KMS-11 (cell line): ENCODE measurements around the gene QDPR.

ENCODE experiments used
- H2AFZ ChIP-seq: fragments of 200-600 bp; sonication (generic); 2 replicates; pipeline ENCODE4 v1.6.1; 2016; ENCODE audit warnings: antibody characterized with exemption, mixed run types, low read depth
- H3K27ac ChIP-seq: fragments of 200-600 bp; sonication (generic); 2 replicates; pipeline ENCODE4 v1.6.1; 2016; ENCODE audit warnings: mild to moderate bottlenecking, mixed run types
- H3K27me3 ChIP-seq: fragments of 200-600 bp; sonication (generic); 2 replicates; pipeline ENCODE4 v1.6.1; 2017; ENCODE audit warnings: mild to moderate bottlenecking, low read depth, mixed run types, moderate library complexity; ENCODE audit not compliant: insufficient read depth
- H3K36me3 ChIP-seq: fragments of 200-600 bp; sonication (generic); 2 replicates; pipeline ENCODE4 v1.6.1; 2017; ENCODE audit warnings: mild to moderate bottlenecking, mixed run types; ENCODE audit not compliant: insufficient read depth
- H3K4me1 ChIP-seq: fragments of 200-600 bp; sonication (generic); 2 replicates; pipeline ENCODE4 v1.6.1; 2016; ENCODE audit warnings: mild to moderate bottlenecking, low read depth, mixed run types; ENCODE audit not compliant: poor library complexity, severe bottlenecking
- H3K4me2 ChIP-seq: fragments of 200-600 bp; sonication (generic); 2 replicates; pipeline ENCODE4 v1.7.0; 2016; ENCODE audit warnings: mild to moderate bottlenecking, mixed run types
- H3K4me3 ChIP-seq: fragments of 200-600 bp; sonication (generic); IDR thresholded peaks from 2 replicates; pipeline ENCODE4 v1.6.1; 2017; ENCODE audit warnings: low read depth, low read length, mixed read lengths; ENCODE audit not compliant: insufficient read depth
- H3K79me2 ChIP-seq: fragments of 200-600 bp; sonication (generic); 2 replicates; pipeline ENCODE4 v1.6.1; 2016; ENCODE audit warnings: low read depth, mixed run types; ENCODE audit not compliant: insufficient read depth
- H3K9ac ChIP-seq: fragments of 200-600 bp; sonication (generic); 2 replicates; pipeline ENCODE4 v1.6.1; 2016; ENCODE audit warnings: mild to moderate bottlenecking, mixed run types
- H4K20me1 ChIP-seq: fragments of 200-600 bp; sonication (generic); 2 replicates; pipeline ENCODE4 v1.6.1; 2016; ENCODE audit warnings: mild to moderate bottlenecking, mixed run types; ENCODE audit not compliant: insufficient read depth
- CTCF ChIP-seq: fragments of 200-600 bp; sonication (generic); conservative IDR thresholded peaks from 2 replicates; pipeline ENCODE4 v1.6.1; 2017; ENCODE audit warnings: low read depth, mild to moderate bottlenecking, antibody characterized with exemption, low read length, moderate library complexity, mixed read lengths

The QDPR gene

GRCh38 chr4:17535242-17535641 is 23.4 kb upstream of the QDPR start:
- no peaks in the 10 kb centered on the region for H4K20me1 ChIP-seq
- H3K9ac ChIP-seq, result peak overlapping the region; percentile 70
- H2AFZ ChIP-seq, result peak overlapping the region; percentile 66
- H3K79me2 ChIP-seq, result no peaks in the 10 kb centered on the region
- peak overlapping the region; percentile 79 for H3K4me2 ChIP-seq
- no peaks in the 10 kb centered on the region for H3K36me3 ChIP-seq
- peak overlapping the region; percentile 91 for H3K27ac ChIP-seq
- no peaks in the 10 kb centered on the region for H3K27me3 ChIP-seq
- no peak for TF ChIP-seq CTCF
- H3K4me3 ChIP-seq, result no peak overlapping the region
- H3K4me1 ChIP-seq, result peaks cover 54% of the 10 kb centered on the region

GRCh38 chr4:17534705-17535104 is 22.8 kb upstream of the QDPR start:
- Histone ChIP-seq H3K9ac (peak overlapping the region; percentile 70; the same call in 1 of the 2 replicates), H2AFZ (peak overlapping the region; percentile 66; the same call in 1 of the 2 replicates), H3K36me3 (no peaks in the 10 kb centered on the region), H3K4me3 (no peak overlapping the region), H3K4me2 (peak overlapping the region; percentile 79), H3K27ac (peak overlapping the region; percentile 91), H3K4me1 (peaks cover 60% of the 10 kb centered on the region), H4K20me1 (no peaks in the 10 kb centered on the region), H3K79me2 (no peaks in the 10 kb centered on the region), H3K27me3 (no peaks in the 10 kb centered on the region)
- no peak for TF ChIP-seq CTCF

- peak overlapping the region; percentile 52 for H2AFZ ChIP-seq
- H4K20me1 ChIP-seq, result no peaks in the 10 kb centered on the region
- H3K4me1 ChIP-seq, result peaks cover 65% of the 10 kb centered on the region
- peak overlapping the region; percentile 83 for H3K27ac ChIP-seq
- H3K79me2 ChIP-seq, result no peaks in the 10 kb centered on the region
- no peak overlapping the region for H3K4me3 ChIP-seq
- peak overlapping the region; percentile 37; the same call in 1 of the 2 replicates for H3K4me2 ChIP-seq
- no peaks in the 10 kb centered on the region for H3K36me3 ChIP-seq
- no peaks in the 10 kb centered on the region for H3K27me3 ChIP-seq
- TF ChIP-seq CTCF, result no peak
- H3K9ac ChIP-seq, result peak overlapping the region; percentile 26; the same call in 1 of the 2 replicates
These were observed 19.8 kb upstream of the QDPR start for GRCh38 chr4:17531538-17532285.

GRCh38 chr4:17528551-17529165 is 16.8 kb upstream of the QDPR start:
- Histone ChIP-seq H3K36me3 (no peaks in the 10 kb centered on the region), H3K27ac (no peak overlapping the region), H4K20me1 (no peaks in the 10 kb centered on the region), H3K4me2 (no peak overlapping the region), H2AFZ (no peak overlapping the region), H3K4me1 (peaks cover 44% of the 10 kb centered on the region), H3K4me3 (no peak overlapping the region), H3K79me2 (no peaks in the 10 kb centered on the region), H3K27me3 (no peaks in the 10 kb centered on the region), H3K9ac (no peak overlapping the region)
- TF ChIP-seq CTCF, result no peak
